GM18520 (cell line): Measurements from ENCODE around the gene DNAH6.

Experiments
- ATAC-seq: cut with Tn5 transposase; IDR thresholded peaks from one replicate; pipeline ENCODE4 v1.9.1; 2021; ENCODE audit not compliant: unreplicated experiment

The DNAH6 gene

GRCh38 chr2:84686783-84687476, 170.6 kb downstream of the DNAH6 start:
- ATAC-seq, result no peak

- ATAC-seq, result no peak
Observed at GRCh38 chr2:84687498-84688149, 171.3 kb downstream of the DNAH6 start.

DNA sequence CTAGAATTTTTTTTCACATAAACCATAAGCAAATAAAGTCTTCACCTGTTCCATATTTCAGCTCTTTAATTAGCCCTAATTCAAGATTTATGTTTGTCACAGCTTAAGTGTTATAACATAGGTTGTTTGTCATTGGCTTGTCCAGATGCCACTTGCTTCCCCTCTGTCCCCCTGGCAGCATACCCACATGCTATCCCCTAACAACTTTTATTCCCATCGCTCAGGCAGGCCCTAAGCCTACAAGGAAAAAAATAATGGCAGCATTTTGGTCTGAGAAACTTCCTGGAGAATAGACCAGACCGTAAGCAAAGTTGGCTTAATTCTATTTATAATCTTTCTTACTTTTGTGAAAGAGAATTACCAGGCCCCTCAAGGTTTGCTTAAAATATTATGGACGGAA, 173.9 kb downstream of the DNAH6 start:
- ATAC-seq, result no peak

- ATAC-seq, result no peak
Observed at GRCh38 chr2:84694088-84694622, 177.9 kb downstream of the DNAH6 start.

DNA sequence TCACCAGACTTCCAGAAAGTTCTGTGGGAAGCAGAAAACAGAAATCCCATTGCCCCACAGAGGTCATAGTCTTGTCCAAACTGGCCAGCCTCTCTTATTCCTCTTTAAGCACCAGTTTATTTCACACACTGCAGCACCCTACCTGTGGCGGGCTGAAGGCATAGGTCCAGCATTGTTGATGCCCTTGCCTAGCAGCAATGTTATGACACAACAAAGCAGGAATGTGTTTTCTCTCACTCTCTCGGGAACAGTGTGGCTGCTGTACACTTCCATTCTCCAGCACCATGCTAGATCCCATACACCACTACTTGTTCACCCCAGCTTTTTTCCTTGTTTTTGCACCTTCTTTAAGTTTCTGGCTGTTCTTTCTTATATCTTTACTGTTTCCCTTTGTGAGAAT, 181.6 kb downstream of the DNAH6 start:
- ATAC-seq, result no peak

GRCh38 chr2:84700006-84700405, 183.7 kb downstream of the DNAH6 start:
- ATAC-seq, result no peak

DNA sequence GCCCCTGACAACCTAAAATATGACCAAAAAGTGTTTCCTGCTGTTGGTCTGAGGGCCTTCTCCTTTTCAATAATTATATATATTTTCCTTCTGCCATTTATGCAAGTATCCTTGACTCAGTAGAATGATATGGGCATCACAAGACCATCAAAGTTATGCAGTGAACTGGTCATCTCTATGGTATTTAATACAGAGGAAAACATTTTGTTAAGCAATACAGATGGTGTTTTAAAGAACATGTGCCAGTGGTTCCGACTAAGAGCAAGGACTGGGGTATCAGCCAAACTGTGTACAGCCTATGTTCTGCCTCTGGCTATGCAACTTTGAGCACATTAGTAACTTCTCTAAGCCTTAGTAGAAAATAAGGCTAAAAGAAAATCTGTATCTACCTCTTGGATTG, 185.6 kb downstream of the DNAH6 start:
- no peak for ATAC-seq

DNA sequence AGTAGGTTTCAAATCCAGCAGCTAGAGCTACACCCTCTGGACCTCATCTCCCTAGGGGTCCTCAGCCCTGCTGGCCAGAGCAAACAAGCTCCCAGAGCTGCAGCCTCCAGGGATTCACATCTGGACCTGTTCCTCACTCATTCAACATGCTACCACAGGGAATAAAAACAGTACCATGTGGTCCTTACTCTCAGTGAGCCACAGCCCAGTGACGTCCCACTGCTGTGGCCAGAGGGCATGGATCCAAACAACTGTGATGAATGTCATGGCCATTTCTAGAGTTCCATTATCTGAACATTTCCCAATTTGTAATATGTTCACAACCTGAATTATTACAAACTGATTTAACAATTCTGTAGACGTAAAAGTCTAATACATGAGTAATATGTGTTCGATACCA, 186.6 kb downstream of the DNAH6 start:
- no peak for ATAC-seq

DNA sequence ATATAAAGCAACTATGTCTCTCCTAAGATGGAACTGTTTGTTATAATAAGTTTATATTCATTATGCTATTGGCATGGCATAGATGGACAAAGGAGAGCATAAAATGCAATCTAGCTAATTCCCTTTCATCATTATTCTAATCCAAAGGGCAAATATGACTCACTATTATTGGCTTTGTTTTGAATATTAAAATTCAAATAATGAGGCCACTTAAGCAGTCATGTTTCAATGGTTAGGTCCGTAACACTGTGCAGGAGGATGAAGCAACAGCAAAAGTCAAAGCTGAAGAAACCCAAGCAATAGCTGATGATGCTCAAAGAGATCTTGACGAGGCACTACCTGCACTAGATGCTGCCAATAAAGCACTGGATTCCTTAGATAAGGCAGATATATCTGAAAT, 187.5 kb downstream of the DNAH6 start:
- no peak for ATAC-seq

- ATAC-seq, result no peak
Observed at GRCh38 chr2:84704505-84705244, 188.4 kb downstream of the DNAH6 start.

- no peak for ATAC-seq
Observed at GRCh38 chr2:84705858-84706257, 189.6 kb downstream of the DNAH6 start.

- ATAC-seq, result no peak
Observed at GRCh38 chr2:84708442-84708841, 192.1 kb downstream of the DNAH6 start.

- ATAC-seq, result no peak
Observed at GRCh38 chr2:84711651-84712050, 195.4 kb downstream of the DNAH6 start.

- ATAC-seq, result no peak
Observed at GRCh38 chr2:84713441-84713840, 197.1 kb downstream of the DNAH6 start.

- ATAC-seq, result no peak
Observed at GRCh38 chr2:84716564-84716963, 200.3 kb downstream of the DNAH6 start.

DNA sequence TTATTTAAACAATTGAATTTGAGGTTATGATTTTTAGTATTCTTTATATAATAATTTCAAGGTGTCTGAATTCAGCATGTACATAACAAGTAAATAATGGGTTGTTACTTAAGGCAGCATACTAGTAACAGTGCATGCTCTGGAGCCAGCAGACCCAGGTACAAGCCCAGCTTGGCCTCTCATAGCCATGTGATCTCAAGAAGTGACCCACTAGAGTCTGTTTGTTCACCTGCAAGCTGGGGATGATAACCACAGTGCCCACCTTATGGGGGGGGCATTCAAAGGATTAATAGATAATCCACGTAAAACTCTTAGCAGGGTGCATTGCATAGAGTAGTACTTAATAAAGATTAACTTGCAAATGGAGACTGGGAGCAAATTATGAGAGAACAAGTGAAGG, 201.0 kb downstream of the DNAH6 start:
- no peak for ATAC-seq

DNA sequence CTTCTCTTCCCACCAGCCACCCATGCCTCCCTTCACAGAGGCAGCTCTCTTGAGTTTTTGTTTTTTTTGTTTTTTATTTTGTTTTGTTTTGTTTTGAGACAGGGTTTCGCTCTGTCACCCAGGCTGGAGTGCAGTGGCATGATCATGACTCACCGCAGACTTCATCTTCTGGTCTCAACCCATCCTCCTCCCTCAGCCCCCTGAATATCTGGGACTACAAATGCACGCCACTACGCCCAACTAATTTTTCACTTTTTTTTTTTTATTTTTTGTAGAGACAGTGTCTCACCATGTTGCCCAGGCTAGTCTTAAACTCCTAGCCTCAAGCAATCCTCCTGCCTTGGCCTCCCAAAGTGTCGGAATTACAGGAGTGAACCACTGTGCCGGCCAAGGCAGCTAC, 203.1 kb downstream of the DNAH6 start:
- no peak for ATAC-seq

GRCh38 chr2:84723831-84724230, 207.5 kb downstream of the DNAH6 start:
- ATAC-seq, result no peak

GRCh38 chr2:84725717-84726116, 209.4 kb downstream of the DNAH6 start:
- ATAC-seq, result no peak

GRCh38 chr2:84727315-84727714, 211.0 kb downstream of the DNAH6 start:
- ATAC-seq, result no peak

- no peak for ATAC-seq
Observed at GRCh38 chr2:84729224-84729623, 212.9 kb downstream of the DNAH6 start.

DNA sequence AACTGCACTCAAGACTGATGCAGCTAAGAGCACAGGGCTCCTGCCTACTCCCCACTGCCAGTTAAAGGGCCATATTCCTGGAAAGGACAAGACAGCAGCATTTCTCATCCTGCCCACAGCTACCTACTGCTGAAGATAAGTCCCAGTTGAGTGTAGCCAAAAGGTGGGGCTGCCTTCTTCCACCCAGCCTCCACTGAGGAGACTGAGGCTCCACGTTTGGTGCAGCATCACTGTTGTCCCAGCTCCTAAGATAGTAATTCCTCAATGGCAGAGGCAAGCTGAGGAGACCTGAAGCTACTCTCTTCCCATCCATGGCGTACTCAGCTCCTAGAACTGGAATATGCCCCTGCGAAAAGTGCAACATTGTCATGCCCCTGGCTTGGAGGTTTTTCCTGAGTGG, 214.9 kb downstream of the DNAH6 start:
- no peak for ATAC-seq
